ENCODE measurements around the gene THY1.
A peak's percentile ranks its signal among the peaks of the same experiment; 100 is the strongest.

Gene THY1

GRCh38 chr11:119419834-119420492 lies 3.0 kb downstream of the THY1 start:
- ChIA-PET CTCF (no interaction called here), POLR2A (no interaction called here)
- TF ChIP-seq, protein P1, sequence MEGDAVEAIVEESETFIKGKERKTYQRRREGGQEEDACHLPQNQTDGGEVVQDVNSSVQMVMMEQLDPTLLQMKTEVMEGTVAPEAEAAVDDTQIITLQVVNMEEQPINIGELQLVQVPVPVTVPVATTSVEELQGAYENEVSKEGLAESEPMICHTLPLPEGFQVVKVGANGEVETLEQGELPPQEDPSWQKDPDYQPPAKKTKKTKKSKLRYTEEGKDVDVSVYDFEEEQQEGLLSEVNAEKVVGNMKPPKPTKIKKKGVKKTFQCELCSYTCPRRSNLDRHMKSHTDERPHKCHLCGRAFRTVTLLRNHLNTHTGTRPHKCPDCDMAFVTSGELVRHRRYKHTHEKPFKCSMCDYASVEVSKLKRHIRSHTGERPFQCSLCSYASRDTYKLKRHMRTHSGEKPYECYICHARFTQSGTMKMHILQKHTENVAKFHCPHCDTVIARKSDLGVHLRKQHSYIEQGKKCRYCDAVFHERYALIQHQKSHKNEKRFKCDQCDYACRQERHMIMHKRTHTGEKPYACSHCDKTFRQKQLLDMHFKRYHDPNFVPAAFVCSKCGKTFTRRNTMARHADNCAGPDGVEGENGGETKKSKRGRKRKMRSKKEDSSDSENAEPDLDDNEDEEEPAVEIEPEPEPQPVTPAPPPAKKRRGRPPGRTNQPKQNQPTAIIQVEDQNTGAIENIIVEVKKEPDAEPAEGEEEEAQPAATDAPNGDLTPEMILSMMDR (IDR thresholded peaks at IDR 0.05; ENCODE audit: control extremely low read depth, extremely low read depth, low read depth, missing control alignments) = no peak
- DNase-seq (ENCODE audit: extremely low spot score) = peak; percentile 9

- DNase-seq (ENCODE audit: extremely low spot score) = no peak
- POLR2A ChIA-PET = no interaction called here
- CTCF ChIA-PET = interaction anchor here (1.0 kb wide), 1 partner anchor 55 kb away, joined by 3 read pairs; no protein-coding TSS in a partner anchor
- TF ChIP-seq, protein P1 (IDR thresholded peaks at IDR 0.05; ENCODE audit: control extremely low read depth, extremely low read depth, low read depth, missing control alignments) = no peak
Measured at GRCh38 chr11:119419246-119419645, 3.7 kb downstream of the THY1 start.

- DNase-seq (ENCODE audit: extremely low spot score) = no peak
- TF ChIP-seq, protein P1 (IDR thresholded peaks at IDR 0.05; ENCODE audit: control extremely low read depth, extremely low read depth, low read depth, missing control alignments) = no peak
- ChIA-PET CTCF (interaction anchor here (1.0 kb wide), 1 partner anchor 56 kb away, joined by 3 read pairs; no protein-coding TSS in a partner anchor), POLR2A (no interaction called here)
Measured at GRCh38 chr11:119418759-119419158, 4.2 kb downstream of the THY1 start.

GRCh38 chr11:119417726-119418540 lies 5.0 kb downstream of the THY1 start:
- TF ChIP-seq, protein P1 (IDR thresholded peaks at IDR 0.05; ENCODE audit: control extremely low read depth, extremely low read depth, low read depth, missing control alignments) = no peak
- DNase-seq (ENCODE audit: extremely low spot score) = peak; percentile 12
- ChIA-PET POLR2A (no interaction called here), CTCF (interaction anchor here (1.0 to 1.6 kb wide), 3 partner anchors 9 to 57 kb away, joined by 3 to 5 read pairs (median 3); no protein-coding TSS in a partner anchor)

- ChIA-PET CTCF (interaction anchor here (1.1 to 1.6 kb wide), 2 partner anchors 8 to 58 kb away, joined by 3 to 5 read pairs; no protein-coding TSS in a partner anchor), POLR2A (no interaction called here)
- TF ChIP-seq, protein P1 (IDR thresholded peaks at IDR 0.05; ENCODE audit: control extremely low read depth, extremely low read depth, low read depth, missing control alignments) = no peak
- DNase-seq (ENCODE audit: extremely low spot score) = peak; percentile 10
Measured at GRCh38 chr11:119416606-119417580, 6.1 kb downstream of the THY1 start.

DNA sequence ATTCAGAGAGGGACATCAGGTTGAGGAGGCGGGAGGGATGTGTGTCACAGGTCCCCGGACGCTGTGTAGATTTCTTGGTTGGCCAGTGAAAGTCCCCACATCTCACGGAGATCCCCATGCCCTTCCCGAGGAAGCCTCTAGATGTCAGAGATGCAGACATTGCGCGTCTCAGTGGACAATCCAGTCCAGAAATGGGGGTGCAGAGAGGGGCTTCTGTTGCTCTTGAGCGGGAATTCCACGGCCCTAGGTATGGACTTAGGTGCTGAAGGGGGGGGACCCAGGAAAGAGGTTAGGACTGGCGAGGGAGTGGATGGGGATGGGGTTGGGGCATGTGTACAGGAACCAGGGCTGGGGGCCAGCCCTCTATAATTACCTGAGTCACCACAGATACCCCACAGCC lies 7.0 kb downstream of the THY1 start:
- POLR2A ChIA-PET = no interaction called here
- TF ChIP-seq, protein P1 (IDR thresholded peaks at IDR 0.05; ENCODE audit: control extremely low read depth, extremely low read depth, low read depth, missing control alignments) = no peak
- CTCF ChIA-PET = interaction anchor here (0.9 to 2.1 kb wide), 2 partner anchors 40 to 60 kb away, joined by 3 to 5 read pairs; no protein-coding TSS in a partner anchor
- DNase-seq (ENCODE audit: extremely low spot score) = peak; percentile 16

All from GM10248 (cell line).